ENCODE measurements around the gene TLE3.

Gene TLE3

GRCh38 chr15:70001859-70002258 is 95.9 kb downstream of the TLE3 start:
- no peak for DNase-seq (ENCODE audit: low read depth)

- no peak for DNase-seq (ENCODE audit: low read depth)
Observed at GRCh38 chr15:69999392-70000085, 98.2 kb downstream of the TLE3 start.

- no peak for DNase-seq (ENCODE audit: low read depth)
Observed at GRCh38 chr15:69998541-69999391, 99.0 kb downstream of the TLE3 start.

- no peak for DNase-seq (ENCODE audit: low read depth)
Observed at GRCh38 chr15:69997813-69998212, 99.9 kb downstream of the TLE3 start.
